Epithelial cell of proximal tubule (primary cell): ENCODE measurements around the gene PKNOX2. TPM values are rescaled to one million over a fixed set of nuclear protein-coding genes. Genes with fewer than 3 reads are reported as not detected.

Source experiments
- DNase-seq: peaks from one replicate; pipeline ENCODE4 v3.0.0-alpha.2; 2011; ENCODE audit warnings: low read depth
- H3K4me3 ChIP-seq: 2 replicates; pipeline ENCODE4 v1.5.1; 2011; ENCODE audit warnings: low read depth, mild to moderate bottlenecking, low read length
- CTCF ChIP-seq: conservative IDR thresholded peaks from 2 replicates; pipeline ENCODE4 v1.5.1; 2012; ENCODE audit warnings: low read depth, mild to moderate bottlenecking, low read length
- total RNA-seq: library from RNA; depleted of rRNA; stranded (reverse); fragments of >200 nt; gene quantifications from 2 replicates; pipeline ENCODE4 v1.2.3, GENCODE V29; 2015

The PKNOX2 gene
- total RNA-seq, 1 donor from 2014 or later, result not detected

GRCh38 chr11:125228993-125229392 is 64.4 kb downstream of the PKNOX2 start:
- no peak overlapping the region for H3K4me3 ChIP-seq
- TF ChIP-seq CTCF, result no peak
- DNase-seq, result no peak

- no peak overlapping the region for H3K4me3 ChIP-seq
- no peak for DNase-seq
- no peak for TF ChIP-seq CTCF
These were observed 65.4 kb downstream of the PKNOX2 start for GRCh38 chr11:125229916-125230315.

GRCh38 chr11:125233116-125233515 is 68.6 kb downstream of the PKNOX2 start:
- no peak for DNase-seq
- TF ChIP-seq CTCF, result no peak
- no peak overlapping the region for H3K4me3 ChIP-seq

- H3K4me3 ChIP-seq, result no peak overlapping the region
- DNase-seq, result no peak
- no peak for TF ChIP-seq CTCF
These were observed 69.3 kb downstream of the PKNOX2 start for GRCh38 chr11:125233736-125234275.

- H3K4me3 ChIP-seq, result no peak overlapping the region
- TF ChIP-seq CTCF, result no peak
- no peak for DNase-seq
These were observed 70.5 kb downstream of the PKNOX2 start for GRCh38 chr11:125235071-125235471.

GRCh38 chr11:125236072-125236825 is 71.7 kb downstream of the PKNOX2 start:
- no peak for DNase-seq
- no peak overlapping the region for H3K4me3 ChIP-seq
- TF ChIP-seq CTCF, result no peak
